Natural killer cell (primary cell): Measurements from ENCODE around the gene EMILIN1. TPM values are rescaled to one million over a fixed set of nuclear protein-coding genes. Genes with fewer than 3 reads are reported as not detected.

Experiments used
- ATAC-seq, 3 donors: fragments of 150-1000 bp in 2 of 3; fragments of 200-7000 bp in 1 of 3; cut with Tn5 transposase; 1 replicate in 1 of 3; 2 replicates in 2 of 3; pipeline ENCODE4 v1.10.0; 2021; ENCODE audit warnings: mild to moderate bottlenecking in 2 of 3, moderate library complexity in 2 of 3
- DNase-seq, 2 donors: peaks; one replicate each; pipeline versions ENCODE4 v3.0.0 to v3.0.0-alpha.2; 2013 to 2021; ENCODE audit warnings: mixed read lengths in 1 of 2
- H3K27ac ChIP-seq: one replicate; pipeline ENCODE4 v1.5.1; 2013; ENCODE audit warnings: mild to moderate bottlenecking, low read length
- H3K27me3 ChIP-seq: one replicate; pipeline ENCODE4 v1.6.1; 2013; ENCODE audit warnings: low read length; ENCODE audit not compliant: control insufficient read depth, insufficient read depth
- H3K36me3 ChIP-seq: one replicate; pipeline ENCODE4 v1.6.1; 2013; ENCODE audit warnings: low read length; ENCODE audit not compliant: control insufficient read depth, insufficient read depth
- H3K4me1 ChIP-seq: one replicate; pipeline ENCODE4 v1.6.1; 2013; ENCODE audit warnings: low read length; ENCODE audit not compliant: control insufficient read depth, insufficient read depth
- H3K4me3 ChIP-seq: one replicate; pipeline ENCODE4 v1.5.1; 2013; ENCODE audit warnings: low read length
- H3K9me3 ChIP-seq: one replicate; pipeline ENCODE4 v1.6.1; 2013; ENCODE audit warnings: low read length; ENCODE audit not compliant: control insufficient read depth, insufficient read depth
- H3K27ac Mint-ChIP-seq, 2 donors: one replicate each; pipeline ENCODE4 v1.8.0; 2022; ENCODE audit warnings: mild to moderate bottlenecking in 2 of 2, mixed read lengths in 2 of 2, moderate library complexity in 1 of 2
- H3K27me3 Mint-ChIP-seq, 2 donors: one replicate each; pipeline ENCODE4 v1.8.0; 2022; ENCODE audit warnings: low read depth in 2 of 2, mixed read lengths in 2 of 2
- H3K36me3 Mint-ChIP-seq: one replicate; pipeline ENCODE4 v1.8.0; 2022; ENCODE audit warnings: mixed read lengths
- H3K4me1 Mint-ChIP-seq, 2 donors: one replicate each; pipeline ENCODE4 v1.8.0; 2022; ENCODE audit warnings: mixed read lengths in 2 of 2
- H3K4me3 Mint-ChIP-seq: one replicate; pipeline ENCODE4 v1.8.0; 2022; ENCODE audit warnings: mild to moderate bottlenecking, moderate library complexity, mixed read lengths
- H3K9me3 Mint-ChIP-seq, 2 donors: one replicate each; pipeline ENCODE4 v1.8.0; 2022; ENCODE audit warnings: mixed read lengths in 2 of 2
- CTCF ChIP-seq: fragments of 200-600 bp; IDR thresholded peaks from one replicate; pipeline ENCODE4 v1.8.0; 2022; ENCODE audit warnings: antibody characterized with exemption
- WGBS: methylation state at CpG from one replicate; pipeline ENCODE4 v1.1.7; 2013; ENCODE audit warnings: missing lambda C conversion rate; ENCODE audit not compliant: insufficient coverage; 5-methylcytosine and 5-hydroxymethylcytosine counted together
- intact Hi-C: fragments of 100-400 bp; cut with micrococcal nuclease; formaldehyde crosslinking; loops from one replicate; pipeline ENCODE4 v1.14.2; 2022
- total RNA-seq, 4 donors: library from RNA; stranded (reverse); fragments of 120-200 nt in 1 of 4; gene quantifications; one replicate each; pipeline versions ENCODE4 v1.2.3 to v1.2.4, GENCODE V29; 2013 to 2022

The EMILIN1 gene
- total RNA-seq, 3 donors from 2014 or later (not counting 1 experiment from before 2014, with no cell fraction given) = 0.31 to 0.78 (median 0.41) TPM

GRCh38 chr2:27121906-27122305 lies 43.5 kb downstream of the EMILIN1 start:
- no peak overlapping the region for H3K27ac ChIP-seq
- no peak for TF ChIP-seq CTCF
- Mint-ChIP-seq H3K27me3 (peaks cover 13 to 23% of the 10 kb centered on the region in 2 donors), H3K27ac (no peak overlapping the region), H3K4me3 (peak overlapping the region; percentile 22), H3K9me3 (no peaks in the 10 kb centered on the region), H3K4me1 (peaks cover 9 to 18% of the 10 kb centered on the region in 2 donors), H3K36me3 (no peaks in the 10 kb centered on the region)
- no peak for ATAC-seq
- H3K4me1 ChIP-seq = peaks cover 24% of the 10 kb centered on the region
- H3K9me3 ChIP-seq = no peaks in the 10 kb centered on the region
- H3K36me3 ChIP-seq = no peaks in the 10 kb centered on the region
- no peak for DNase-seq
- 80% methylated on average over 2 of the region's 2 CpGs for WGBS
- intact Hi-C loops = no loop called here
- no peak overlapping the region for H3K4me3 ChIP-seq
- H3K27me3 ChIP-seq = peaks cover 9% of the 10 kb centered on the region

GRCh38 chr2:27122791-27123190 lies 44.4 kb downstream of the EMILIN1 start:
- Mint-ChIP-seq H3K27ac (peak overlapping the region; percentile 77 to 84), H3K4me3 (peak overlapping the region; percentile 90), H3K9me3 (no peaks in the 10 kb centered on the region), H3K4me1 (peaks cover 9 to 18% of the 10 kb centered on the region in 2 donors), H3K27me3 (peaks cover 13 to 16% of the 10 kb centered on the region in 2 donors), H3K36me3 (no peaks in the 10 kb centered on the region)
- no peak for TF ChIP-seq CTCF
- ATAC-seq (no peak), DNase-seq (no peak)
- intact Hi-C loops = loop anchor here (1.0 kb wide), 1 partner anchor 12 kb away; the partner anchor contains the start of gene PREB
- WGBS = 96% methylated on average over 7 of the region's 7 CpGs
- Histone ChIP-seq H3K4me1 (peaks cover 24% of the 10 kb centered on the region), H3K9me3 (no peaks in the 10 kb centered on the region), H3K27me3 (peaks cover 9% of the 10 kb centered on the region), H3K27ac (peak overlapping the region; percentile 68), H3K4me3 (peak overlapping the region; percentile 71), H3K36me3 (no peaks in the 10 kb centered on the region)

GRCh38 chr2:27123302-27124150 lies 45.1 kb downstream of the EMILIN1 start, which contains the start of gene ABHD1:
ABHD1 (plus strand) TSS chr2:27123815; CDS start chr2:27123949, 134 bp downstream.
- Histone ChIP-seq H3K9me3 (no peaks in the 10 kb centered on the region), H3K36me3 (no peaks in the 10 kb centered on the region), H3K27me3 (peaks cover 4% of the 10 kb centered on the region), H3K4me3 (peak within 1 kb of the TSS; percentile 71), H3K4me1 (peaks cover 19% of the 10 kb centered on the region), H3K27ac (peak within 1 kb of the TSS; percentile 68)
- TF ChIP-seq CTCF = no peak
- DNase-seq (peak; percentile 63 to 77), ATAC-seq (peak; percentile 88 to 90 (median 89))
- H3K4me3 Mint-ChIP-seq = peak within 1 kb of the TSS; percentile 90
- H3K27ac Mint-ChIP-seq = peak within 1 kb of the TSS; percentile 77 to 84
- H3K4me1 Mint-ChIP-seq = peaks cover 9 to 18% of the 10 kb centered on the region in 2 donors
- H3K36me3 Mint-ChIP-seq = no peaks in the 10 kb centered on the region
- 8% methylated on average over 47 of the region's 47 CpGs for WGBS
- H3K27me3 Mint-ChIP-seq = peaks cover 12 to 13% of the 10 kb centered on the region in 2 donors
- intact Hi-C loops = loop anchor here (1.0 kb wide), 1 partner anchor 11 kb away; the partner anchor contains the start of gene PREB
- H3K9me3 Mint-ChIP-seq = no peaks in the 10 kb centered on the region
